ENCODE data around the gene BACH2.
"Not testable (repeated sequence)": the region's sequence is repeated elsewhere in the genome, so short reads cannot be mapped to it uniquely, and the experiment has no call there.

The BACH2 gene

DNA sequence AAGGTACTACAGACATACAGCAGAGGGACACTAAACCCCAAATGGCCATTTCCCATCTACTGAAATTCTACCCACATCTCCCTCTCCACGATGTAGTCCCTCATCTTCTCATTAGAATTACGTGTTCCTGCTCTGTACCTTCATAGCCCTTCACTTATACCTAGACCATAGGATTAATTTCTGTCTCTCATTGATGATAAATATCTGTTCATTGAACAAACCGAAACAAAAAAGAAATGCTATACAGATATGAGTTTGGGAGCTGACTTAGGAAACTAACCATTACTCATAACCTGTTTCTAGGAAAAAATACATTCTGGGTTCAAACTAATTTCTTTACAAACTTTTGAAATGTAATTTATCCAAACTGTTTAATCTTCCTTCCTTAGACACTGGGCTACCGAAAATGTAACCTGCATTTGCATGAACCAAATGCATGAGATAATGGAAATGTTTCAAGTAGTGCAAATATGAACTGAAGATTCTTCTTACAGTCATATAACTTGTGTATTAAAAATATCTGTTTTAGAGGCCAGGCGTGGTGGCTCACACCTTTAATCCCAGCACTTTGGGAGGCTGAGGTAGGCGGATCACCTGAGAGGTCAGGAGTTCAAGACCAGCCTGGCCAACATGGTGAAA, 317.0 kb downstream of the BACH2 start:
- TF ChIP-seq POLR2A (IDR thresholded peaks at IDR 0.05; ENCODE audit: low read depth, low read length) = no peak
- no peak for TF ChIP-seq POLR2AphosphoS5 (IDR thresholded peaks at IDR 0.05; ENCODE audit: low read depth, low read length)
- no peak for TF ChIP-seq TAF1 (IDR thresholded peaks at IDR 0.05; ENCODE audit: borderline replicate concordance, low read depth, low read length)
- FAIRE-seq = no peak
- DNase-seq (ENCODE audit: insufficient read length) = no peak

DNA sequence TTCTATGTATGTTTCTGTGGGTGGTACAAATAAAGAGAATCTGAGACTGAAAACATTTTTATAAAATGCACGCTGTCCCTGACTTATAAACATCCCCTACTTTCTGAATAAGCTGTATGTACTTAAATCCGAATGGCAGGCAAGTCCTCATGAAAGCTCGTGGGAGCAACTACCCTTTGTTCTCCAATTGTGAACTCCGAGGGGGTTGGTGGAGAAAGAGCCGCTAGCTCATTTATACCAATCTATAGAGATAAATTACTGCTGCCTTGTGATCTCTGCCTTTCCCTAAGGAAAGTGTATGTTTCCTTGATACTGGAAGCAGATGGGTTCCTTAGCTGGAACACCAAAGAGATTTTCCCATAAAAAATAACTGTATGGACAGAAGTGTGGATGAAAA, 317.9 kb downstream of the BACH2 start:
- no peak for TF ChIP-seq TAF1 (IDR thresholded peaks at IDR 0.05; ENCODE audit: borderline replicate concordance, low read depth, low read length)
- TF ChIP-seq POLR2A (IDR thresholded peaks at IDR 0.05; ENCODE audit: low read depth, low read length) = no peak
- TF ChIP-seq POLR2AphosphoS5 (IDR thresholded peaks at IDR 0.05; ENCODE audit: low read depth, low read length) = no peak
- no peak for DNase-seq (ENCODE audit: insufficient read length)
- no peak for FAIRE-seq

GRCh38 chr6:89977808-89978748, 318.6 kb downstream of the BACH2 start:
- FAIRE-seq (no peak), DNase-seq (ENCODE audit: insufficient read length) (no peak)
- no peak for TF ChIP-seq POLR2A (IDR thresholded peaks at IDR 0.05; ENCODE audit: low read depth, low read length)
- no peak for TF ChIP-seq POLR2AphosphoS5 (IDR thresholded peaks at IDR 0.05; ENCODE audit: low read depth, low read length)
- TF ChIP-seq TAF1 (IDR thresholded peaks at IDR 0.05; ENCODE audit: borderline replicate concordance, low read depth, low read length) = no peak

DNA sequence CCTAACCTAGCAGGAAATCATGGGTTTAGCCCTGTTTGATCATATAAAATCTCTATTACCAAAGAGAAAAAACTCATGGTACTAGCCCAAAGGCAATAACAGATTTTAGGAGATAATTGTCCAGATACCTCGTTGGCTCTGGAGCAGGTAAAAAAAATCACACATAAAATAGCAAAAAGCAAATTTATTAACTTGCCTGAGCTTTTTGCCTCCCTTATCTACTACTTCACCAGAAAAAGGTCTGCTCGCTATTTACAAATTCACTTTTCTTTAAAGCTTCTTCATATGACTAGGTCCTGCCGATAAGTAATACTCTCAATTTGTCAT, 320.0 kb downstream of the BACH2 start:
- no peak for FAIRE-seq

GRCh38 chr6:89975991-89976693, 320.5 kb downstream of the BACH2 start:
- DNase-seq (ENCODE audit: insufficient read length) (no peak), FAIRE-seq (no peak)
- TF ChIP-seq POLR2A (IDR thresholded peaks at IDR 0.05; ENCODE audit: low read depth, low read length) (no peak), TAF1 (IDR thresholded peaks at IDR 0.05; ENCODE audit: borderline replicate concordance, low read depth, low read length) (no peak), POLR2AphosphoS5 (IDR thresholded peaks at IDR 0.05; ENCODE audit: low read depth, low read length) (no peak)

More for the DNA sequence above, 320.0 kb downstream of the BACH2 start:
- TF ChIP-seq TAF1 (IDR thresholded peaks at IDR 0.05; ENCODE audit: borderline replicate concordance, low read depth, low read length) = no peak
- no peak for TF ChIP-seq POLR2A (IDR thresholded peaks at IDR 0.05; ENCODE audit: low read depth, low read length)
- no peak for TF ChIP-seq POLR2AphosphoS5 (IDR thresholded peaks at IDR 0.05; ENCODE audit: low read depth, low read length)
- no peak for DNase-seq (ENCODE audit: insufficient read length)

DNA sequence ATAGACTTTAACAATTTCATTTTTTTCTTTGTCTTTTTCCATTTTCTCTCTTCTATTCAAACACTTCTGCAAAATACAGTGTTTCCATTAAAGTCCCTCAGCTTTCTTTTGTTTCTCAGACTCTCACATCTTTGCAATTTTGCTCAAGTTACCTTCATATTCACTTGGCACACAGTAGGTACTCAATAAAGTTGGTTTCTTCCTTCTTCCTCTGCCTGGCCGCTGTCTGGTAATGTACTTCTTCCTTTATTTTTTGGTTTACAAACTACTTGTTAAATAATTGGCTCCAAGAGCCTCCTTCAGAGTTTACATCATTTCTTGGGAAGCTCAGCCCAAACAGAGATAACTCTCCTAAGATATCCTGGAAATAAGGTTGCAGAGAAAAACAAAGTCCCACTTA, 321.3 kb downstream of the BACH2 start:
- DNase-seq (ENCODE audit: insufficient read length) = no peak
- TF ChIP-seq POLR2A (IDR thresholded peaks at IDR 0.05; ENCODE audit: low read depth, low read length) (no peak), POLR2AphosphoS5 (IDR thresholded peaks at IDR 0.05; ENCODE audit: low read depth, low read length) (no peak), TAF1 (IDR thresholded peaks at IDR 0.05; ENCODE audit: borderline replicate concordance, low read depth, low read length) (no peak)
- FAIRE-seq = no peak

DNA sequence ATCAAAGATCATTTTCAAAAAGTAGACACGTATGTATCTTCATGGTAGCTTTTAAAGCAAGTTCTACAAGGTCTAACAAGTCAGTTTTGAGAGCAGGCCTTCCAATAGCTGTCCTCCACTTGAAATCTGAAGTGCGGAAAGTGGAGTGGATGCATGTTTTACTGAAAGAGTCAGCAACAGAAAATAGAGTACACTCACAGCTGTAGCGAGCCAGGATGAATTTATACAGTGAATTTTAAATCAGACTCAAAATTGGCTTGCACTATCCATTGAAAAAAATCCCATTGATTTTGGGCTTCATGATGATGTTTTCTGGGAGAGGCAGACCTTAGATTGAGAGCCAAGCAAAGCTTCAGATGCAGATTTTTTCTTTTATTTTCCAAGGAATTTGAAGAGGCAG, 321.8 kb downstream of the BACH2 start:
- DNase-seq (ENCODE audit: insufficient read length) = no peak
- TF ChIP-seq POLR2AphosphoS5 (IDR thresholded peaks at IDR 0.05; ENCODE audit: low read depth, low read length) = no peak
- TF ChIP-seq POLR2A (IDR thresholded peaks at IDR 0.05; ENCODE audit: low read depth, low read length) = no peak
- no peak for TF ChIP-seq TAF1 (IDR thresholded peaks at IDR 0.05; ENCODE audit: borderline replicate concordance, low read depth, low read length)
- no peak for FAIRE-seq

DNA sequence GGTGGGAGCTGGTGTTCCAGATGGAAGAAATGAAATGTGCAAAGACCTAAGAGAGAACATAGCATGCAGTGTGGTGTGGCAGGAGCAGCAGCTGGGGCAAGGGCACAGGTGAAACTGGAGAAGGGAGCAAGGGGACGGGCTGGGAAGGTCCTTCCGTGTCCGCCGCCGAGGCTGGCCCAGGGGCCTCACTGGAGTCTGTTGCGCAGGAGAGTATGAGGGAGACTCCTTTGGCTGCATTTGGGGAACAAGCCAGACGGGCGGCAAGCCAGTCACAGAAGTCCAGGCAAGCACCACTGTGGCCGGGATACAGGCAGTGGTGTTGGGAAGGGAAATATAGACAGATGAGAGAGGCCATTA, 324.6 kb downstream of the BACH2 start:
- no peak for FAIRE-seq
- TF ChIP-seq POLR2AphosphoS5 (IDR thresholded peaks at IDR 0.05; ENCODE audit: low read depth, low read length) (no peak), POLR2A (IDR thresholded peaks at IDR 0.05; ENCODE audit: low read depth, low read length) (no peak), TAF1 (IDR thresholded peaks at IDR 0.05; ENCODE audit: borderline replicate concordance, low read depth, low read length) (no peak)
- no peak for DNase-seq (ENCODE audit: insufficient read length)

- FAIRE-seq; DNase-seq (ENCODE audit: insufficient read length): not testable (repeated sequence)
Observed at GRCh38 chr6:89971338-89972024, 325.2 kb downstream of the BACH2 start.

- DNase-seq (ENCODE audit: insufficient read length) = no peak
Observed at GRCh38 chr6:89970609-89971337, 325.9 kb downstream of the BACH2 start.

DNA sequence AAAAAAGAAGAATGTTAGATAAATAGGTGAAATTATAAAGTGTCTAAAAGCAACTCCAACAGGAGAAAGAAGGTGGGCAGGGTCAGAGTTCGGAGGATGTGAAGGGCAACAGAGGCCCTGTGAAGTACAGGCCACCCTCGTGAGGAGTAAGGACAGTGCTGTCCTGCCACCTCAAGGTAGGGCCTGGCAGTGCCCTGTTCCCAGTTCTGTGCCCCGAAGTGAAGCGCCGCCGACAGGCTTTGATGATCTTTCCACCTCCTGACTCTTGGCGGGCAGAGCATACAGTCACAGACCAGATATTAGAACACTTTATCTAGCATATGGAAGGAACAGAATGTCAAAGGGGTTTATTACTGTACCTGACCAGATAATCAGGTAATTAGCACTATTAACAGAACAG, 326.6 kb downstream of the BACH2 start:
- FAIRE-seq = no peak
- DNase-seq (ENCODE audit: insufficient read length) = no peak
- no peak for TF ChIP-seq POLR2AphosphoS5 (IDR thresholded peaks at IDR 0.05; ENCODE audit: low read depth, low read length)
- no peak for TF ChIP-seq TAF1 (IDR thresholded peaks at IDR 0.05; ENCODE audit: borderline replicate concordance, low read depth, low read length)
- TF ChIP-seq POLR2A (IDR thresholded peaks at IDR 0.05; ENCODE audit: low read depth, low read length) = no peak

More at GRCh38 chr6:89970609-89971337, 325.9 kb downstream of the BACH2 start:
- TF ChIP-seq POLR2AphosphoS5 (IDR thresholded peaks at IDR 0.05; ENCODE audit: low read depth, low read length) (no peak), POLR2A (IDR thresholded peaks at IDR 0.05; ENCODE audit: low read depth, low read length) (no peak), TAF1 (IDR thresholded peaks at IDR 0.05; ENCODE audit: borderline replicate concordance, low read depth, low read length) (no peak)
- FAIRE-seq = no peak

All from GM12892 (cell line).